Measurements from ENCODE around the gene SPOCK1.

The SPOCK1 gene

DNA sequence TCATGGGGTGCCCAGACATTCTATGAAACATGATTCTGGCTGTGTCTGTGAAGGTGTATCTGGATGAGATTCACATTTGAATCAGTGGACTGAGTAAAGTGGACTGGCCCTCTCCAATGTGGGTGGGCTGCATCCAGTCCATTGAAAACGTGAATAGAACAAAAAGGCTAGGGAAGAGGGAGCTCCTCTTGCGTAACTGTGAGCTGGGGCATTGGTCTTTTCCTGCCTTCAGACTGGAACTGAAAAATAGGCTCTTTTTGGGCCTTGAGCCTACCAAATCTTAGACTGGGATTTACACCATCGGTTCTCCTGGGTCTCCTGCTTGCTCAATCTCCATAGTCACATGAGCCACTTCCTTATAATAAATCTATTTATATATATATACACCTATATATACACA, 170.1 kb downstream of the SPOCK1 start:
- Histone ChIP-seq H3K9me3 (ENCODE audit: insufficient read depth, low read depth, low read length) (no peaks in the 10 kb centered on the region), H3K36me3 (ENCODE audit: insufficient read depth, low read length) (no peaks in the 10 kb centered on the region), H3K27ac (ENCODE audit: low read depth, low read length) (no peak overlapping the region), H3K4me3 (ENCODE audit: low read length) (no peak overlapping the region), H3K4me1 (ENCODE audit: insufficient read depth, low read length) (0 out of 2 replicates have a peak, but pooled peaks cover 4% of the 10 kb centered on the region), H3K9ac (ENCODE audit: low read depth, low read length) (no peak overlapping the region), H3K27me3 (ENCODE audit: insufficient read depth, low read length) (no peaks in the 10 kb centered on the region)
- 86% methylated on average over 3 of the region's 3 CpGs for WGBS

DNA sequence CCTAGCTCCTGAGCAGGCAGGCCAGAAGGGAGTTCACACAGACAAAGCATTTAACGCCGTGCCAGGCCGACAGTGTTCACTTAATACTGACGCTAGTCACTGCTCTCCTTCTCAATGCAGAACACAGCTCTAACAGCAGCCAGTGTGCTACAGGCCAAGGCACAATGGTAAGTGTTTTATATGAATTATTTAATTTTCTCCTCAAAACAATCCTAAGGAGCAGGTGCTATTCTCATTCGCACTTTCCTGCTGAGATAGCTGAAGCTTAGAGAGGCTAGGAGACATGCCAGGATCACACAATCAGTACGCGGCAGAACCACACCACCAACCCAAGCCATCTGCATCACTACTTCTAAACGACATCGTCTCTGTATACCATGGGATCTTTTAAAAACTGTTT, 170.7 kb downstream of the SPOCK1 start:
- no peaks in the 10 kb centered on the region for H3K36me3 ChIP-seq (ENCODE audit: insufficient read depth, low read length)
- H3K9ac ChIP-seq (ENCODE audit: low read depth, low read length): no peak overlapping the region
- no peak overlapping the region for H3K27ac ChIP-seq (ENCODE audit: low read depth, low read length)
- H3K27me3 ChIP-seq (ENCODE audit: insufficient read depth, low read length): no peaks in the 10 kb centered on the region
- WGBS: 92% methylated on average over 9 of the region's 9 CpGs
- no peaks in the 10 kb centered on the region for H3K9me3 ChIP-seq (ENCODE audit: insufficient read depth, low read depth, low read length)
- H3K4me1 ChIP-seq (ENCODE audit: insufficient read depth, low read length): 0 out of 2 replicates have a peak, but pooled peaks cover 4% of the 10 kb centered on the region
- H3K4me3 ChIP-seq (ENCODE audit: low read length): no peak overlapping the region

DNA sequence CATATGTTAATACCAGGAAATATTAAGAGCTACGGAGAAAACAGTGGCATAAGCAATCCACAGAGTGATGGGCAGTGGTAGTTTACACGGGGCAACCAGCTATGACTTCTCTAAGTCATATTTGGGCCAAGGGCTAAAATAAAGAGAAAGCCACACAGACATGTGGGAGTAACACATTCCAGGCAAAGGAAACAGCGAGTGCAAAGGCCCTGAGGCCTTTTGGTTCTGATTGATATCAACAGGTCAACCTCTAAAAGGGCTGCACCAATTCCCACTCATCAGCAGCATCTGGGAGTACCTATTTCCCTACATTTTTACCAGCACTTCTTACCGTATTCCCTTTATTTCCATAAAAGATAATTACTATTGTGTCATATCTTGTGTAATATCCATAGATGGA, 173.4 kb downstream of the SPOCK1 start:
- Histone ChIP-seq H3K36me3 (ENCODE audit: insufficient read depth, low read length) (no peaks in the 10 kb centered on the region), H3K4me3 (ENCODE audit: low read length) (no peak overlapping the region), H3K27me3 (ENCODE audit: insufficient read depth, low read length) (no peaks in the 10 kb centered on the region), H3K9ac (ENCODE audit: low read depth, low read length) (no peak overlapping the region), H3K9me3 (ENCODE audit: insufficient read depth, low read depth, low read length) (no peaks in the 10 kb centered on the region), H3K27ac (ENCODE audit: low read depth, low read length) (no peak overlapping the region), H3K4me1 (ENCODE audit: insufficient read depth, low read length) (no peaks in the 10 kb centered on the region)
- 90% methylated on average over 4 of the region's 4 CpGs for WGBS

DNA sequence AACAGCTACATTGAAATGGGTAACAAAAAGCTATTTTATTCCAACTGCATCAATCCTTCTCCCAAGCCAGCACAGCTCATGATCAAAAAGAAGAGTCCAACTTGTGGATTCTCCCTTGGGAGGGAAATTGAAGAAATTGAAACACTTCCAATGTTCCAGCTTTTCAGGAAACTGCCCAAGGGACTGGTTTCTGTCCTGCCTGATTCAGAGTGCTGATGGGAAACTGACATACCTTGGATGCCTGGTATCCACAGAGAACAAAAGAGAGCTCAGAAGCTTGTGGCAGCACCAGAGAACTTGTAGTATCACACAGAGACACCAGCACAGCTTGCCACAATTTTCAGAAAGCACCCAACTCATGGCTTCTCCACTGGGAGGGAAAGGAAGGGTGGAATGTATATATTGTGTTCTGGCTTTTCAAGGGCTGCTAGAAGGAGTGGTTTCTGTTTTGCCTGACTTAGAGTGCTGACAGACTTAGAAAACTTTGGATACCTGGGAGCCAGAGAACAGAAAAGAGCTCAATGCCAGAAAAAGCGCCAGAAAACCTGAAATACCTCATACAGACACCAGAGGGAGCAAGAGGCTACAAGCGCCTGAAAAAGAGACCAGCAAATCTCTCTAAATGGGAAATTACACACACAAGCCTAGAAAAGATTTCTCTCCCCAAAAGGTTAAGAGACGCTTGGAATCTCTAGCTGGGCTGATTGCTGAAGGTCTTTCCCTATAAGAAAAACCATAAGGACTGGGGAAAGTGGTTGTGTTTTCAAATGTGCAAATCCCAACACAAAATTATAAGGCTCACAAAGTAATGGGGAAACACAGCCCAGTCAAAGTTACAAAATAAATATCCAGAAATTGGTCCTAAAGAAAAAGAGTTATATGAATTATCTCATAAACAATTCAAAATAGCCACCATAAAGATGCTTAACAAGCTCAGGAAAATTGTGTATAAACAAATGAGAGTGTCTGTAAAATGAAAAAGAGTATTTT, 178.8 kb downstream of the SPOCK1 start:
- WGBS: 0% methylated on average over 2 of the region's 3 CpGs
- no peak overlapping the region for H3K27ac ChIP-seq (ENCODE audit: low read depth, low read length)
- no peaks in the 10 kb centered on the region for H3K36me3 ChIP-seq (ENCODE audit: insufficient read depth, low read length)
- no peaks in the 10 kb centered on the region for H3K27me3 ChIP-seq (ENCODE audit: insufficient read depth, low read length)
- no peak overlapping the region for H3K4me3 ChIP-seq (ENCODE audit: low read length)
- no peaks in the 10 kb centered on the region for H3K9me3 ChIP-seq (ENCODE audit: insufficient read depth, low read depth, low read length)
- H3K9ac ChIP-seq (ENCODE audit: low read depth, low read length): no peak overlapping the region
- H3K4me1 ChIP-seq (ENCODE audit: insufficient read depth, low read length): peaks cover 6% of the 10 kb centered on the region

DNA sequence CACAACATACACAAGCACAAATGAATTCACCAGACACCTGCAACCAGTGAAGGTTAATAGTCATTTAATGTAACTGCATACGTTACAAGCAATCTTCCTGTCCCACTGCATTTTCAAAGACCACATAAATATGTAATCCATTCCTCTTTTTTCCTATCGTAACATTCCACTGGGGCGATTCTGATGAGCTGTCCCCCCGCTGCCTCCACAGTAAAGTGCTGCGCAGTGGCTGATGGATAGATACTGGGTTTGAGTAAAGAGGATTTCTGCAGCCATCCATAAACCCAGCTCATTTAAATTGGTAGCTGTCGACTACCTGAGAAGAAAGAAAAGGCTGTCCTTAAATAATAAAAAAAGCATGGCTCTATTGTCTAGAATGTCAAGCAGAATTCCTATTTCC, 181.1 kb downstream of the SPOCK1 start:
- peaks cover 6% of the 10 kb centered on the region for H3K4me1 ChIP-seq (ENCODE audit: insufficient read depth, low read length)
- H3K4me3 ChIP-seq (ENCODE audit: low read length): no peak overlapping the region
- no peaks in the 10 kb centered on the region for H3K9me3 ChIP-seq (ENCODE audit: insufficient read depth, low read depth, low read length)
- H3K9ac ChIP-seq (ENCODE audit: low read depth, low read length): no peak overlapping the region
- H3K27me3 ChIP-seq (ENCODE audit: insufficient read depth, low read length): no peaks in the 10 kb centered on the region
- WGBS: 99% methylated on average over 6 of the region's 6 CpGs
- no peak overlapping the region for H3K27ac ChIP-seq (ENCODE audit: low read depth, low read length)
- H3K36me3 ChIP-seq (ENCODE audit: insufficient read depth, low read length): no peaks in the 10 kb centered on the region

DNA sequence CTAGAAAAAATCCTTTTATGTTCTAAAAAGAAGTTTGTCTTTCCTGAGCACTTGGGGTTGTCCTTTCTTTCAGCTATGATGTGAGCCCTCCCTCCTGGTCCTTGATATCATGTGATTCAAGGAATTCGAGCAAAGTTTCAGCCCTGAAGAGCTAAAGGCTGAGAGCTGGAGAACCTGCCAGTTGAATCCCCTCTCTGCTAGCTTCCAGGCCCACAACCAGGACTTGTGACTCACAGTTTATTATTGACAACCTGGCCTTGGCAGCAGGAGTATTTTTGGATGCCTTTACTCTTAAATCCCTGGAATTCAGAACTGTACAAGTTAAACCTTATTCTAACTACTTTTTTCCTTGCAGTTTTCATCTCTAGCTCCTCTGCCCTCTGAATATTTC, 182.8 kb downstream of the SPOCK1 start:
- no peaks in the 10 kb centered on the region for H3K27me3 ChIP-seq (ENCODE audit: insufficient read depth, low read length)
- no peaks in the 10 kb centered on the region for H3K9me3 ChIP-seq (ENCODE audit: insufficient read depth, low read depth, low read length)
- no peaks in the 10 kb centered on the region for H3K36me3 ChIP-seq (ENCODE audit: insufficient read depth, low read length)
- H3K4me3 ChIP-seq (ENCODE audit: low read length): no peak overlapping the region
- H3K27ac ChIP-seq (ENCODE audit: low read depth, low read length): no peak overlapping the region
- no peak overlapping the region for H3K9ac ChIP-seq (ENCODE audit: low read depth, low read length)
- peaks cover 6% of the 10 kb centered on the region for H3K4me1 ChIP-seq (ENCODE audit: insufficient read depth, low read length)
- 82% methylated on average over 1 of the region's 1 CpG for WGBS

DNA sequence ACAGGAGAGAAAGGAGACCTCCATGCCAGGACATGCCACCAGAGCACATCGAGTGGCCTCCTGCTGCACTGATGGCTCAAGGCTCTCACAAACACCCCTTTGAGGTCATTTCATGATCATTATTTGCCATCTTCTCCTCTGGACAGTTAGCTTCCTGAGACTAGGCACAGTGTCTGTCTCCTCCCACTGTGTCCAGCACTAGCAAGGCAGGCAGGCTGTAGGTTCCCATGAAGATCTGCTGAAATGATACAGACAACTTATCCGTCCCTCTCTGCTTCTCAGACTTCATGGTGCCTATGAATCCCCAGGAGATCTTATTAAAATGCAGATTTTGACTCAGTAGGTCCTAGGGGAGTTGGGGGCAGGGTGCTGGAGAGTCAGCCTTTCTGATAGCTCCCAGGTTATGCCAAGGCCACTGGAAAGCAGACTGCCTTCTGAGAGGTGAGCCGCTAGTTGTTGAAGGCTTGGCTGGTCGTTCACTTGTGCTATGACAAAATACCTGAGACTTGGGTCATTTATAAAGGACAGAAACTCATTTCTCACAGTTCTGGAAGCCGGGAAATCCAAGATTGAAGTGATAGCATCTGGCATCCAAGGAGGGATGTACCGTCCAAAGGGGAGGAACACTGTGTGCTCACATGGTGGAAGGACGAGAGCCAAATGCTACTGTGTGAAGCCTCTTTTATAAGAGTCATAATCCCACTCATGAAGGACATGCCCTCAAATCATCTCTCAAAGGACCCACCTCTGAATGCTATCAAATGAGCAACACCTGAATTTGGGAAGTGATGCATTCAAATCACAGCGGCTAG, 183.4 kb downstream of the SPOCK1 start:
- no peaks in the 10 kb centered on the region for H3K27me3 ChIP-seq (ENCODE audit: insufficient read depth, low read length)
- H3K27ac ChIP-seq (ENCODE audit: low read depth, low read length): no peak overlapping the region
- H3K4me1 ChIP-seq (ENCODE audit: insufficient read depth, low read length): peaks cover 12% of the 10 kb centered on the region
- no peaks in the 10 kb centered on the region for H3K36me3 ChIP-seq (ENCODE audit: insufficient read depth, low read length)
- no peak overlapping the region for H3K4me3 ChIP-seq (ENCODE audit: low read length)
- no peak overlapping the region for H3K9ac ChIP-seq (ENCODE audit: low read depth, low read length)
- no peaks in the 10 kb centered on the region for H3K9me3 ChIP-seq (ENCODE audit: insufficient read depth, low read depth, low read length)
- WGBS: 90% methylated on average over 8 of the region's 8 CpGs

DNA sequence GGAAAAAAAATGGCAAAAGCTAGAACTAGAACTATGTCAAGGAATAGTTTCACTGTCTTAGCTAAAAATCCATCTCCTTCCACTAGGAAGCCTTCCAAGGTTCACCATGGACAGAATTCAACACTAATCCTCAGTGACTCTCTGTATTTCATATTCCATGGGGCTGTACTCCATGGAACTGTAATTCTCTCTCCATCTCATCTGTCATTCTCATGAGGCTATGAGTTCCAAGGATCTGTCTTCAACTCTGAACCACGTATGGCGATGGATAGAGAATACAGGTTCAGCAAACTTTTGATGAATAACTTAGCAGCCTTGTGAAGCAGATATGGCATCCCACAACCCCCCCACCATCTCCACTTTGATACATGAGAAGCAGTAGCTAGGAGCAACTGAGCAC, 184.0 kb downstream of the SPOCK1 start:
- H3K27ac ChIP-seq (ENCODE audit: low read depth, low read length): no peak overlapping the region
- WGBS: 93% methylated on average over 2 of the region's 2 CpGs
- peaks cover 16% of the 10 kb centered on the region for H3K4me1 ChIP-seq (ENCODE audit: insufficient read depth, low read length)
- no peaks in the 10 kb centered on the region for H3K36me3 ChIP-seq (ENCODE audit: insufficient read depth, low read length)
- no peak overlapping the region for H3K9ac ChIP-seq (ENCODE audit: low read depth, low read length)
- no peaks in the 10 kb centered on the region for H3K9me3 ChIP-seq (ENCODE audit: insufficient read depth, low read depth, low read length)
- no peaks in the 10 kb centered on the region for H3K27me3 ChIP-seq (ENCODE audit: insufficient read depth, low read length)
- H3K4me3 ChIP-seq (ENCODE audit: low read length): no peak overlapping the region

DNA sequence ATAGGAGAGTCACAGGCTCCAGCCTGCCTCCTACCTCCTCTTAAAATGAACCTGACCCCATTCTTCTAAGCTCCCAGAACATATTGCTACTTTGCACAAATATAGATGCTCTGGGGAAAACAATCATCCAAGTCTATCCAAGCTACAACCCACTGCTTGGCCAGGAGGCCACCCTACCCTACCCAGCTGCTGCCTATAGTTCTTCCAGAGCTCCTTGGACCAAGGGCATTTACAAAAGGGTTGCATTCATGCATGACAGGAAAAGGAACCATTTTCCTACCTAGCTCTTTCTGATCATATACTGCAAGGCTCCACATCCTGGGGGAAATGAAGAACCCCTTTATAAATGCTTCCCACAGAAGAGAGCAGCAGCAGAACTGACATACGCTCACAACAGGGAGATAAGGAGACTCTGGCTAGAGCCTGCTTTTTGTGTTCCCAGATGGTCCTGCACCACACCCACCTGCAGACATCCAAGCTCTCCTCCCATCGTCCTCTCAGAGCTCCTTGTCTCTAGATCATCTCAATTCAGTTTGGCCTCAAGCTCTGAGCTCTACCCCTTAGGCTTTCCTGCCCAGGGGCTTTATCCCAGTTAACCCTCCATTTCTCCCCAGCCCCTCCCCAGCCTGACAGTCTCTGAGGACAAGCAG, 185.5 kb downstream of the SPOCK1 start:
- no peaks in the 10 kb centered on the region for H3K27me3 ChIP-seq (ENCODE audit: insufficient read depth, low read length)
- no peaks in the 10 kb centered on the region for H3K36me3 ChIP-seq (ENCODE audit: insufficient read depth, low read length)
- peaks cover 16% of the 10 kb centered on the region for H3K4me1 ChIP-seq (ENCODE audit: insufficient read depth, low read length)
- no peak overlapping the region for H3K9ac ChIP-seq (ENCODE audit: low read depth, low read length)
- no peak overlapping the region for H3K4me3 ChIP-seq (ENCODE audit: low read length)
- no peak overlapping the region for H3K27ac ChIP-seq (ENCODE audit: low read depth, low read length)
- H3K9me3 ChIP-seq (ENCODE audit: insufficient read depth, low read depth, low read length): no peaks in the 10 kb centered on the region
- WGBS: 88% methylated on average over 2 of the region's 2 CpGs

DNA sequence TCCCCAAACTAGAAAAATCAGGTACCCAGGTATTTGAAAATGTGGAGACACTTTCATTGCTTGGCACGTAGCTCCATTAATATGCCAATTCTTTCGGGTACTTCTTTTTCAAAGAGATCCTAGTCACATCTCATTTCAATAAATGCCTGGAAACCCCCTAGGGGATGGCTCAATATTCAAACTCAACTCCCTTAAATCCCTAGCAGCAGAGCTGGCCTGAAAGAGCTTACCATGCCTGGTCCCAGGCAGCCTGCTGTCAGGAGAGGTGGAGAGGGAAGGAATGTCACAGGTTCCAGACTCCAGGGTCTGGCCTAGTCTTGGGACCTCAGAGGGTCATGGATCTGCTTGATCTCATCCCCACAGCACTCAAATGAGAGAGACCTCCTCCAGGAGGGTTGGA, 187.1 kb downstream of the SPOCK1 start:
- no peaks in the 10 kb centered on the region for H3K36me3 ChIP-seq (ENCODE audit: insufficient read depth, low read length)
- WGBS: 69% methylated on average over 2 of the region's 2 CpGs
- no peak overlapping the region for H3K27ac ChIP-seq (ENCODE audit: low read depth, low read length)
- H3K9me3 ChIP-seq (ENCODE audit: insufficient read depth, low read depth, low read length): no peaks in the 10 kb centered on the region
- peaks cover 16% of the 10 kb centered on the region for H3K4me1 ChIP-seq (ENCODE audit: insufficient read depth, low read length)
- no peaks in the 10 kb centered on the region for H3K27me3 ChIP-seq (ENCODE audit: insufficient read depth, low read length)
- no peak overlapping the region for H3K9ac ChIP-seq (ENCODE audit: low read depth, low read length)
- no peak overlapping the region for H3K4me3 ChIP-seq (ENCODE audit: low read length)
